ENCODE data around the gene CACNG3. TPM values are rescaled to one million over a fixed set of nuclear protein-coding genes. Genes with fewer than 3 reads are reported as not detected.

Gene CACNG3
- total RNA-seq, 2 donors from 2014 or later, result not detected

- no peaks in the 10 kb centered on the region for H3K9me3 ChIP-seq (ENCODE audit: control insufficient read depth, low read length)
- H3K4me3 Mint-ChIP-seq, result no peak overlapping the region
- H3K27ac ChIP-seq (ENCODE audit: low read depth, low read length), result no peak overlapping the region
- H3K27me3 Mint-ChIP-seq (ENCODE audit: insufficient read depth), result peaks cover 30% of the 10 kb centered on the region
- H3K36me3 ChIP-seq (ENCODE audit: control insufficient read depth, insufficient read depth, low read length), result no peaks in the 10 kb centered on the region
- no peaks in the 10 kb centered on the region for H3K9me3 Mint-ChIP-seq
- H3K27me3 ChIP-seq (ENCODE audit: control insufficient read depth, insufficient read depth, low read length, poor library complexity, severe bottlenecking), result no peaks in the 10 kb centered on the region
- H3K27ac Mint-ChIP-seq, result no peak overlapping the region
- 67 to 72% methylated on average over 9 to 10 of the region's 10 CpGs for WGBS, 2 experiments (ENCODE audit: insufficient coverage in 1 of 2, insufficient read length in 1 of 2)
- H3K4me3 ChIP-seq (ENCODE audit: low read length), result no peak overlapping the region
- DNase-seq, result no peak
- no peaks in the 10 kb centered on the region for H3K36me3 Mint-ChIP-seq (ENCODE audit: low read depth)
- H3K4me1 Mint-ChIP-seq, result peaks cover 2% of the 10 kb centered on the region
- TF ChIP-seq CTCF (conservative IDR thresholded peaks at IDR 0.05), result no peak
- peaks cover 3% of the 10 kb centered on the region for H3K4me1 ChIP-seq (ENCODE audit: control insufficient read depth, insufficient read depth, low read length)
- no peak overlapping the region for H3K9ac ChIP-seq (ENCODE audit: extremely low read depth, low read length, poor library complexity, severe bottlenecking)
Observed at GRCh38 chr16:24291932-24292331, 35.8 kb downstream of the CACNG3 start.

GRCh38 chr16:24294131-24294530 lies 38.0 kb downstream of the CACNG3 start:
- 74 to 88% methylated on average over 3 to 7 of the region's 7 CpGs for WGBS, 2 experiments (ENCODE audit: insufficient coverage in 1 of 2, insufficient read length in 1 of 2)
- H3K27ac ChIP-seq (ENCODE audit: low read depth, low read length), result no peak overlapping the region
- no peak overlapping the region for H3K27ac Mint-ChIP-seq
- no peak overlapping the region for H3K4me3 ChIP-seq (ENCODE audit: low read length)
- H3K4me1 ChIP-seq (ENCODE audit: control insufficient read depth, insufficient read depth, low read length), result peaks cover 3% of the 10 kb centered on the region
- H3K27me3 Mint-ChIP-seq (ENCODE audit: insufficient read depth), result peaks cover 30% of the 10 kb centered on the region
- H3K4me3 Mint-ChIP-seq, result no peak overlapping the region
- no peaks in the 10 kb centered on the region for H3K9me3 Mint-ChIP-seq
- no peak for TF ChIP-seq CTCF (conservative IDR thresholded peaks at IDR 0.05)
- peaks cover 1% of the 10 kb centered on the region for H3K9me3 ChIP-seq (ENCODE audit: control insufficient read depth, low read length)
- peaks cover 2% of the 10 kb centered on the region for H3K4me1 Mint-ChIP-seq
- no peaks in the 10 kb centered on the region for H3K27me3 ChIP-seq (ENCODE audit: control insufficient read depth, insufficient read depth, low read length, poor library complexity, severe bottlenecking)
- DNase-seq, result no peak
- H3K36me3 ChIP-seq (ENCODE audit: control insufficient read depth, insufficient read depth, low read length), result no peaks in the 10 kb centered on the region
- no peak overlapping the region for H3K9ac ChIP-seq (ENCODE audit: extremely low read depth, low read length, poor library complexity, severe bottlenecking)
- H3K36me3 Mint-ChIP-seq (ENCODE audit: low read depth), result no peaks in the 10 kb centered on the region

GRCh38 chr16:24297375-24297774 lies 41.2 kb downstream of the CACNG3 start:
- no peak overlapping the region for H3K4me3 Mint-ChIP-seq
- H3K27me3 Mint-ChIP-seq (ENCODE audit: insufficient read depth), result peaks cover 21% of the 10 kb centered on the region
- H3K9ac ChIP-seq (ENCODE audit: extremely low read depth, low read length, poor library complexity, severe bottlenecking), result no peak overlapping the region
- H3K27ac ChIP-seq (ENCODE audit: low read depth, low read length), result no peak overlapping the region
- no peak overlapping the region for H3K27ac Mint-ChIP-seq
- peaks cover 3% of the 10 kb centered on the region for H3K4me1 ChIP-seq (ENCODE audit: control insufficient read depth, insufficient read depth, low read length)
- no peak overlapping the region for H3K4me3 ChIP-seq (ENCODE audit: low read length)
- H3K36me3 Mint-ChIP-seq (ENCODE audit: low read depth), result no peaks in the 10 kb centered on the region
- peaks cover 5% of the 10 kb centered on the region for H3K9me3 Mint-ChIP-seq
- no peaks in the 10 kb centered on the region for H3K27me3 ChIP-seq (ENCODE audit: control insufficient read depth, insufficient read depth, low read length, poor library complexity, severe bottlenecking)
- no peak for DNase-seq
- H3K4me1 Mint-ChIP-seq, result peaks cover 2% of the 10 kb centered on the region
- H3K36me3 ChIP-seq (ENCODE audit: control insufficient read depth, insufficient read depth, low read length), result no peaks in the 10 kb centered on the region
- WGBS, 2 experiments (ENCODE audit: insufficient coverage in 1 of 2, insufficient read length in 1 of 2), result 75 to 84% methylated on average over 2 to 3 of the region's 3 CpGs
- TF ChIP-seq CTCF (conservative IDR thresholded peaks at IDR 0.05), result no peak
- H3K9me3 ChIP-seq (ENCODE audit: control insufficient read depth, low read length), result peaks cover 10% of the 10 kb centered on the region

Measured in endodermal cell (in vitro differentiated cells).